Hematopoietic multipotent progenitor cell treated with erythropoietin and hydrocortisone succinate and interleukin-3 and kit ligand, for 6 days (in vitro differentiated cells): ENCODE data around the gene LMF2.

Source experiments
- DNase-seq: peaks from one replicate; pipeline ENCODE4 v3.0.0-alpha.2; 2015

LMF2 gene

DNA sequence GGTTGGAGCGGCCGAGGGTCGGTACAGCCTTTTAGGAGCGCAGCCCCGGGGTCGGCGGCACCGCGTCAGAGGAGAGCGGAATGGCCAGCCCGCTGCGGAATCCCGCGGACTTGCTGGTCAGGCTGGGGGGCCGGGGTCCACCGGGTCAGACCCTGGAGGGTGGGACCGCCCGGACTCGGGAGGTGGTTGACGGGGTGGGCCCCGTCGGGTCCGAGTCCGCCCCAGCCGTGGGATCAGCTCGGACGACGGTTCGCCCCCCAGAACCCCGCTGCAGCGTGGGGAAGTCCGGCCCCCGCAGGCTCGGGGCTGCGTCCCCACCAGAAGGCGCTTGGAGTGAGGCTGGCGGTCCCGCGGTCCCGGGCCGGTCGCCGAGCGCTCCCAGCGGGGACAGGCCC, 26.5 kb downstream of the LMF2 start:
- no peak for DNase-seq

DNA sequence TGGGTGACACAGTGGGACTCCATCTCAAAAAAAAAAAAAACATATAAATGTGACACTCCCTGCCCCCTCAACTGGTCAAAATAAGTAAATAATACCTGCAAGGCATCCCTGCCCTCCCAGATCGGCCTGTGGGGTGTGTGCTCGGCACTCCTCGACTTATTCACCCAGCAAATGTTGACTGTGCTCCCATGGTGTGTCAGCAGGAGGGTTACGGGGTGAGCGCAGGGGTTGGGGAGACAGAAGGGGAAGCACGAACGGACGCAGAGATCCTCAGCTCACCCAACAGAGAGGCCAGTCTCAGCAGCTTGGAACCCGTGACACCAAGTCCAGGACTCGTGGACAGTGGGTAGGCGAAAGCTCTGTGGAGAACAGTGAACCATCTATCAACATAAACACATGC, 27.8 kb downstream of the LMF2 start:
- DNase-seq = no peak

DNA sequence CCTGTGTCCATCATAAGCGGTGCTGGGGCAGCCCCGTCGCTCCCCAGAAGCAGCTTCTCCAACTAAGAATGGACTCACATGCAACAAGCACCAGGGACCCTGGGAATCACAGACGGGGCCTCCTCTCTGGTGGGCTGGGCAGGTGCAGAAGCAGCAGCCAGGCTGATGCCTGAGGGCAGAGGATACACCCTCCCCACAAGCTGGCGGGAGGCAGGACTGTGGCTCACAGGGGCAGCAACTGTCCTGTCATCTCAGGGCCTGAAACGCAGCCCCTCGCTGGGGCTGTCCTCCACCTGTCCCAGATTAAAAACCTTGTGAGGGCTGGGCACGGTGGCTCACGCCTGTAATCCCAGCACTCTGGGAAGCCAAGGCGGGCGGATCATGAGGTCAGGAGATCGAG, 29.6 kb downstream of the LMF2 start:
- DNase-seq = no peak

DNA sequence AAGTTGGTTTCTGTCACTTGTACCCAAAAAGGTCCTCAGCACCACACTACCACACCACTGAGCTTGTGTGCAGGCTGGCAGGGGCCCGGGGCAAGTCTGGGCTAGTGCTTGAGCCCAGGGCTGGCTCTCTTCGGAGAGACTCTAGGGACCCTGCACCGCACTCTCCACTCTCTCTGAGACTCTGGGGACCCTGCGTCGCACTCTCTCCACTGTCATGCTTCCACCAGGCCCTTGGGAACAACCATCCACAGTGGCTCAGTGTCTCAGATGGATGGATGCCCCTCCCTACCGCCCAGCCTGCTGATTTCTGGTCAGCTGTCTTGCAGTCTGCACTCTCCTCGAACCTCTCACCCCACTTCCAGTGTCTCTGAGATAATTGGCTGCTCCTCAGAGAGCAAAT, 30.6 kb downstream of the LMF2 start:
- no peak for DNase-seq

DNA sequence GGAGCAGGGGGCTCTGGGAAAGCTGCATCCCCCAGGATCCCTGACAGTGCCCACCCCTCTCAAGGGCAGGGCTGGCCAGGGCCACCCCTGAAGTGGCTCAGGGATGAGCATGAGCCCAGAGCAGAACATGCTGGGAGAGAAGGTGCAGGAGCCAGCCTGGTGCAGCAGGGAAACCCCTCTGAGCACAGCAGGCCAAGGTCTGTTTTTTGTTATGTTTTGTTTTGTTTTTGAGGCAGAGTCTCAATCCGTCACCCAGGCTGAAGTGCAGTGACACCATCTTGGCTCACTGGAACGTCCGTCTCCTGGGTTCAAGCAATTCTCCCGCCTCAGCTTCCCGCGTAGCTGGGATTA, 31.9 kb downstream of the LMF2 start:
- DNase-seq = no peak

DNA sequence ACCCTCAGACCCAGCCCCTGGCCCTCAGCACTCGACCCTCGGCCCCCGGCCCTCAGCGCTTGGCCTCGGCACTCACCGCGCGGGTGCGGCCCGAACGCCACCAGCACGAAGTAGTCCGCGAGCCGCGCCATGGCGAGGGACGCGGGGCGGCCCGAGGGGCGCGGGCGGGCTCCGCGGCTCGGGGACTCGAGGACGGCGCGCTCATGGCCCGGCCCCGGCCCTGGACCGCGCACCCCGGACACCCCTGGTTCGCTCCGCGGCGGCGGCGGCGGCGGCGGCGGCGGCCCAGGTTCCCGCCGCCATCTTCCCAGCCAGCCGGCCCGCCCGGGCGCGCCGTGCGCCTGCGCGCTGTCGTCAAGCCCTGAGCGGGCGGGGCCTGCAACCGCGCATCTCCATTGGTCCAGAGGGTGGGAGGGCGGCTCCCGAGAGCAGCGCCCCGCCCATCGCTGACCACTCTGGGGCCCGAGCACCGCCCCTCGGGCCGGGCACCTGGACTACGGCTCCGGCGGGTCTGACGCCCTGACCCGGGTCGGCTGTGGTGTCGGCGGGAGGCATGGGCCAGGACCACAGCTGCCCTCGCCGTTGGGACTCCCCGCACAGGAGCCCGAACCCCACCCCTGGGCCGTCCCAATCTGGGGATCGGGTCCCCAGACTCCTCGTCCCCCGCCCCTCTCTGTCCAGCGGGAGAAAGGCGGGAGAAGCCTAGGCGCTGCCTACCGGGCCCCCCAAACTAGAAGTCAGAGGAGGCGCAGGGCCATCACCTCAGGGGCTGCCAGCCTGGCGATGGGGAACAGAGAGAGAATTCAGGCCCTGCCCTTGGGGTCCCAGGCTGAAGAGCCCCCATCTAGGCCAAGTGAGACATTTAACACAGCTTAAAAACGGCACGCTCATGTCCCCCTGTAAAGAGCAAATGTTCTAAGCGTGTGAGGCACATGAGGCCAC, 32.5 kb downstream of the LMF2 start, which contains the start of gene SBF1:
TSS of gene SBF1 (minus strand) at position 326 of the 942 bp plus-strand sequence. CDS start at position 131, 195 bp downstream.
- peak; percentile 92 for DNase-seq

DNA sequence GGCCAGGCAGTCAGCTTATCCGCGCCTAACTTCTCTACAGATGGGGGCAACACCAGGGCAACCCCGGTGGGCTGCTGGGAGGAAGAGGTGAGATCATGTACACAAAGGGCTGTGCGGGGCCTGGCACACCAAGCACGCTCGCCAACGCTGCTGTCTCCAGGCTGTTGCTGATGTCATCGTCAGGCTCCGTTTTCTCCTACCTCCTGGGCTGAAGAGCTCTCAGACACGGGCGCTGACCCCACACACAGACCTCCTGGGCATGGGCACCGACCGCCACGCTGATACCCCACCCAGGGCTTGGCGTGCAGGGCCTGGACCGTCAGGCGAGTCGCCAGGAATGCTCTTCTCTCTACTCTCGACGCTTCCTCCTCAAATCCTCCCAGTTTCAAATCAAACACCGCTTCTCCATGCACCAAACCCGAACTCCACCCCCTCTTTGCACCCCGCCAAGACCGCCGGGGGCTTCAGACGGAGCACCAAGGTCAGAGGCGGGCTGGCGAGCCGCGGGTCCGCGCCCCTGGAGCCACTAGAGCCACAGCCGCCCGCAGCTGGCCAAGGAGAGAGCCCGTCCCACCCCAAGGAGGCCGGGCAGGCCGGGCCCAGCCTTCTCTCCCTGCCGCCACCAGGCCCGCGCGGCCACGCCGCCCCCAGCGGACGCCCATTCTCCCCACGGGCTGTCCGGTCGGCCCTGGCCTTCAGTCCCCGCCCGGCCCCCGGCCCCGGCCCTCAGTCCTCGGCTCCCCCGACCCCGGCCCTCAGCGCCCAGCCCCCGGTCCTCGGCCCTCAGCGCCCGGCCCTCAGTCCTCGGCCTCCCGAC, 33.4 kb downstream of the LMF2 start:
- peak; percentile 47 for DNase-seq

DNA sequence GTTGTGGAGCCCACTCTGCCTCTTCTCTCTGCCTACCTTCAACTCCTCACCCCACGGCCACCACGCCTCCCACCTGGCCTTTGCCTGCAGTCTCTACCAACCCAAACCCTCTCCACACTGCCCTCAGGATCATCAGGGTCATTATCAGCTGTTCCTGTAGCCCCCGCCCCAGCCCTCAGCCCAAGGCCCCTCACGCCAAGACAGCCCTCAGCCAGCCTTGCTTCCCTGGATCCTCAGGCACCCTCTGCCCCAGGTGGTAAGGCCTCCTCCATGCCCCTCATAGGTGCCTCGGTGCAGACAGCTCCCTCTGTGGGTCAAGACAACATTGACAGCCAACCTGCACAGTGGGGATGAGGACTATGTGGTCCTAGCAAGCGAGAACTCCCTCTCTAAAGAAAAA, 34.4 kb downstream of the LMF2 start:
- DNase-seq = peak; percentile 66

DNA sequence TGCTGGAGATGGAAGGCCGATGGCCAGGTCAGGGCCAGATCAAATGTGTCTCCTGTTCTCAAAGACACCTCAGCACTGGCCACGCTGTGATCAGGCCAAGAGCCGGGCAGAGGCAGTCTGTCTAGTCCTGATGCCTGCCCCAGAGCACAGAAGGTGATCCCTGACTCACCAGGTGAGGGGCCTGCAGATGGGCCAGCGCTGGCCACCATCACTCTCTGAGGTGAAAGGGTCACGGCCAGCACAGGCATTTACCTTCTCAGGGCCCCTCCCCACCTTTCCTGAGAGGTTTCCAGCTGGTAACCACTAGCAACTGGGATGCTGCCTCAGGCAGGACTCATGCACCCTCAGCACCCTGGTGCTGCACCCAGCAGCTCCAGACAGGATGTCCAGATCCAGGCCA, 35.5 kb downstream of the LMF2 start:
- no peak for DNase-seq

DNA sequence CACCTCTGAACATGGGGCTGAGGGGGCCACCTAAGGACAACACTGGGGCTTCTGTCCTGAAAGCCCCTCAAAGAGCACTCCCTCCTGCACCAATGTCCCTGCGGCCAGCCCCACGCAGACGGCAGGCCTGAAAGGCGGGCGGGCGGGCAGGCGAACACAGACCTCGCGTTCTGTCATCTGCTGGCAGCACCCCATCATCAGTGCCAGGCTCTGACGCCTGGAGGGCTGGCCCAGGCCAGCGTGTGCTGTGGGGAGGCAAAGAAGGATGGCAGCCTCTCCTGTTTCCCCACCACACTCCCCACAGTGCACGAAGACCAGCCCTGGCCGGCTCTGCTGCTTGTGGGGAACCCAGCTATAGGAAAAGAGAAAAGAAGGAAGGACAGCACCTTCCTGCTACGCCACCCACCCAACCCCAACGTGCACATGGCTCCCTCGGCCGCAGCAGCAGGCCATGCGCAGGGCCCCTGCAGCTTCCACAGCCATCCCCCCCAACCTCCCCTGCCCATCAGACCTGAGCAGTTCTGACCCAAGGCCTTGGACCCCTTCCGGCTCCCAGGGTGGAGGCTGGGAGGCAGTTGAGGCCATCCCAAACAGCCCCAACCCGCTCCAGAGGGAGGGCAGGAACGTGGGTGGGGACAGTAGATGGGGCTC, 36.2 kb downstream of the LMF2 start:
- DNase-seq = no peak

DNA sequence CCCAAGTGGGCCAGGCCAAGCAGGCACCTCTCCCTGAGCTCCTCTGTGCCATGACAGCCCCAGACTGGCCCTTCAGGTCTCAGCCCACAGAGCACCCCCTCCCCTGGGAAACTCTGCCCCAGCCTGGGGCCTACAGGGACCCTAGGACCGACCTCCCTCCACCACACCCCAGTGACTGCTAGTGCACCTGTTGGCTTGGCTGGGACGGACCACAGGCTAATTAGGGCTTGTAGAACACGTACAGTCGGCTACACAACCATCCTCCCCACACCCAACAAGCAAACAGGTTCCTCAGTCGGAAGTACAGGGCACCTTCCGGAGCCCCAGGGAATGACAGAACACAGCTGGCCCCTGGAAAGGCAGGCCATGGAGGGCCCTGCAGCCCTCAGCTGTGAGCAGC, 37.0 kb downstream of the LMF2 start:
- no peak for DNase-seq

DNA sequence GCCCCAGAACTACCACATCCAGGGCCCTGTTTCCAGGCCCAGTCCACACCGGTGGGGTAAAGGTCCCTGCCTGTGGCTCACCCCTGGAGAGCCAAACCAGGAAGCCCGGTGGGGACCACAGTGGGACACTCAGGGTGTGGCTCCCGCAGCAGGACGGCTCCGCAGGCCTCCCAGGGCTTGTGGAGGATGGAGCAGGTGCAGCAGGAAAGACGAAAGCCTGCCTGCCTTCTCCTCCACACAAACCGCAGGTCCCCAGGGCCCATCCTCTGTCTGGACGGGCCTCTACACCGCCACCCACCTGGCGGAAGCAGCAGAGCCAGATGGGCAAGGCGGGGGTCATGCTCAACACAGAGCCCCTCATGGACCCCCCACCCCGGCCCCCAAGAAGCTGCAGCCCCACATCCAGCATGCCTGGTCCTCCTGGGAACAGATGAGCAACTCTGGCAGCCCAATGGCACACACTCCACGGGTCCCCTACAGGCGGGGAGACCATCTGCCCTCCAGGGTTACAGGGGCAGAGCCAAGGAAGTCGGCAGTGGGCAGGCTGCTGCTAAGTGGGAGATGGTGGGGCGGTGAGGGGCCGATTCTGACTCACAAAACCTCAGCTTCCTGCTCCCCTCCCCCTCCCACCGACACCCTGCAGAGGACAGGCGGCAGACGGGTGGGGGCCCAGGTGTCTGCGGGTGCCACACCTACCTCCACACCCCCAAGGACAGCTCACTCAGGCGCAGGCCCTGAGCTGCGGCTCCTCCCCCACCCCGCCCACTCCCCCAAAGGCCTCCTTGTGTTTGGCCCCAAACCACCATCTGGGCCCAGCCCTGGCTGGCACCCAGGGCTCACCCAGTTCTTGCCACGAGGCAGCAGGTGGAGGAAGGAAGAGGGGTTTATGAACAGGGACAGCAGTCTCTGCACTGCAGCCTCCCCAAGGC, 37.9 kb downstream of the LMF2 start:
- DNase-seq = peak; percentile 90

DNA sequence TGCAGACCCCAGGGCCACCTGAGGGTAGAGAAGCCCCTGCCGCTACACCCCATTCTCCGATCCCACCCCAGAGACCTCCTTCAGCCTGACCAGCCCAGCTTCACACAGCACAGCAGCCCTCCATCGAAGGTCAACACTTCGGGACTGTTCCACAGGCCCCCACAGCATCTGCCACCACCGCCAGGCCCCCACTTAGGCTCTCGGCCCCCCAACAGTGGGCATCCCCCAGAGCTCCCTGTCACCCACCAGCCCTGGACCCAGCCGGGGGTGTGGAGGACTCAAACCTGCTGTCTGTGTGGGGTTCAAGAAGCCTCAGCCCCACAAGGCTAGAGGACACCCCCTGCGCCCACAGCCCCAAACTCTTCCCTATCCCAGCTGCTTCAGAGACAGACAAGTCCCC, 38.9 kb downstream of the LMF2 start:
- no peak for DNase-seq

DNA sequence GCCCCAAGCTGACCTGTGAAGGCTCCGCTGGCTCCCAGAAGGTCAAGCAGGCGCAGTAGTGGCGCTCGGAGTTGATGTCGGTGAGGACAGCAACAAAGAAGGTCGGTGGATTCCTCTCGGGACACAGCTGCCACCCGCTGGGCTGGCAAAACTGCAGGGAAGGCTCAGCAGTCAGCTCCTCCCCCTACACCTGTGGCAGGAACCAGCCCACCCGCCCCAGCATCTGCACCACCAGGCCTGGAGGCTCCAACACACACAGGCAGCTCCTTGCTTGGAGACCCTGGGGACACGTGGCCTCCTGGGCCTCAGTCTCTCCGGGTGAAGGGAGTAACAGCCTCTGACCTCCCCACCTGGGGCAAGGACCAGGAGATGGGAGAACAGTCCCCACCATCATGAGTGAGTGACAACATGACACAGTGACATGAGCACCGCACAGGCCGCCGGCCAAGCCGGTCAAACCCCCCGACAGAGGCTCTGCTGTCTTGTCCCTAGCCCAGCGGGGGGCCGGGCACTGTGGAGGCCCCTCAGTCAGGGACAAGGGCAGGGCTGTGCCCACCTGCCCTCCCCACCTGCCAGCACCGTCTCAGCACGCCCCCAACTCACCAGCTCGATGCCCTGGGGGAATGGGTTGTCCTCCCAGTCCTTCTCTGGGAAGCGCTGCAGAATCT, 39.6 kb downstream of the LMF2 start:
- no peak for DNase-seq

DNA sequence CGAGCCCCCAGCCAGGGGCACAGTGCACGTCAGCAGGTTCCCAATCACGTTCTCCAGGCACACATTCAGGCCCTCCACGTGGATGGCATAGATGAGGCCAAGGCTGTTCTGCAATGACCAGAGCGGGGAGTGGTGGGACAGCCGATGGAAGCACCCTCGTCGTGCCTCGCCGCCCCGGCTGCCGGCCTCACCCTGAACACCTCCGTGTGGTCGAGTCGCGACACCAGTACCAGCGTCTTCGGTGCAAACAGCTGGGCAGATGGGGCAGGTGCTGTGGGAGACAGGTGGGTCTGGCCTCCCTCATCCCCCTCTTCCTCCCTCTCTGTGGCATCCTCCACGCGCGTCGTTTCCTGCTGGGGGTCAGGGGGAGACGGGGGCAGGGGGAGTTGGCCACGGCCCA, 40.2 kb downstream of the LMF2 start:
- no peak for DNase-seq

DNA sequence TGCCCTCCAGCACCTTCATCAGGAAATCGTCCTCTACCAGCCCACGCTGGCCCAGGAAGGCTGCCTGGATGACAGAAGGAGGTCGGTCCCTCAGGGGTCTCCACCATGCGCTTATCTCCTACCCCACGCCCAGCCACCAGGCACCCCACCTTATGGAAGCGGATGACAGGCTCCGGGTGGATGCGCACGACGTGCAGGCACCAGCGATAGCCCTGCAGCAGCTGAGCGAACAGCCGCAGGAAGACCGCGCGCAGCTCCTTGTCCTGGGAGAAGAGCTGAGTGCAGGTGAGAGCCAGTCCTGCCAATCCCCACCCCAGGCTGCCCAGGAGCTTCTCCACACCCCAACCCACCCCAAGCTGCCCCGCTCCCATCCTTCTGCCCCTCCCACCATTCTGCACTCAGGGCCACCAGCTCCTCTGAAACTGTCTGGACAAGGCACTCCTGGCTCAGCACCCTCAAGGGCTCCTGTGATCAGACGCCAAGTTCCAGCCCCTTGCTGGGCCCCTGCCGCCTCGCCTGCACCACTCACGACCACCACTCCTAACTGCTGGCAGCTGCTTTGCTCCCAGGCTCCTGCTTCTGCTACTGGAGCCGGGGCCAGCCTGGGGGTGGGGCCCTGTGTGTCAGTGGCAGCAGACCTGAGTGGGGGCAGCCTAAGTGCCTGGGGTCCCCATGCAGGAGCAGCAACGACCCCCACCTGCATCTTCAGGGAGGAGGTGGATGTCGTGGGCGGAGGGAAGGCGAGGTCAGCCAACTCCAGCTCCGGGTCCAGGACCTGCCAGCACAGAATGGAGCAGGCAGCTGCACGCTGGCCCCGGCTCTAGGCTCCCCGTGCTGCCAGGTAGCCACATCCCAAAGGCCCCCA, 42.2 kb downstream of the LMF2 start:
- DNase-seq = no peak

DNA sequence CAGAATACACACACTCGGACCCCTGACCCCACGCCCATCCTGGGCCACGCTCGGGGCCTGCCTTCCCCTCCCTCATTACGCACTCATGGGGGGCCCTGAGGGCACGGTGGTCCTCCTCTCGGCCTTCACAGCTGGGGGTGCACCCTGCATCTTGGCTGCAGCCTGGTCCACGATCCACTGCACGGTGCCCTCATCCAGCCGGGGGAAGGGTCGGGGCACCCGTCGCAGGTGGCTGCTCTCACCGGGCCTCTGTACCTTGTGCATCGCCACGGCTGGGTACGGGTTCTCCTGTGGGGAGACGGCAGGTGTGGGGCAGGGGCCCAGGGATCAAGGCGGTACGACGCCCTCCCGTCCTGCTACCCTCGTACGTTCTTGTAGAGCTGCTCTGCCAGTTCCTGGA, 43.1 kb downstream of the LMF2 start:
- DNase-seq = no peak

DNA sequence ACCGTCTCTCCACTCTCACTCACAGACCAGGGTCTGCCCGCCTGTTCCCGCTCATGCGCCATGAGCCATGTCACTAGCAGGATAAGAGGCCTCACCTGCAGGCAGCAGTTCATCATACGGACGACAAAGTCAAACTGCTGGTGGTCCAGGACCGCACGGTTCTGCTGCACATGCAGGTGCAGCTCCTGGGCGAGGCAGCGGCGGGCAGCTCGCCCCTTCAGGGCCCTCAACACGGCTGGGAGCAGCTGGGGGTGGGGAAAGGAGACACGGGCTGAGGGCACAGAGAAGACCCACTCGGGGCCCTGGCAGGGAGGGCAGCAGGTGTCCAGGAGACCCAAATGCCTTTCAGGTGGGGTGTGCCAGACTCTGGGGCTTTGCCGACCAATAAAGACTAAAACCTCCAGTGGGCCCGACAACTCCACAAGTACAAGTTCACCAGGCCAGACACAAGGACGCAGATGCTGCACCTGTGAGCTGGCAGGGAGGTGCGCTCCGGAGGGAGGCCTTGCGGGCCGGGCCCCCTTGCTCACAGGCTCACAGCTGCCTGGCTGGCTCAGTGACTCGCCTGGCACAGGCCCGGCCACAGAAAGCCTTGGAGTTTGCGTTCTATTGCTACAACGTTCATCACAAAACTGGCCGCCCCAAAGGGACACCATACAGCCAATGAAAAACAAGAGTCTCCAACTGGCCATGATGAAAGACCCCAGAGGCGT, 44.2 kb downstream of the LMF2 start:
- no peak for DNase-seq

DNA sequence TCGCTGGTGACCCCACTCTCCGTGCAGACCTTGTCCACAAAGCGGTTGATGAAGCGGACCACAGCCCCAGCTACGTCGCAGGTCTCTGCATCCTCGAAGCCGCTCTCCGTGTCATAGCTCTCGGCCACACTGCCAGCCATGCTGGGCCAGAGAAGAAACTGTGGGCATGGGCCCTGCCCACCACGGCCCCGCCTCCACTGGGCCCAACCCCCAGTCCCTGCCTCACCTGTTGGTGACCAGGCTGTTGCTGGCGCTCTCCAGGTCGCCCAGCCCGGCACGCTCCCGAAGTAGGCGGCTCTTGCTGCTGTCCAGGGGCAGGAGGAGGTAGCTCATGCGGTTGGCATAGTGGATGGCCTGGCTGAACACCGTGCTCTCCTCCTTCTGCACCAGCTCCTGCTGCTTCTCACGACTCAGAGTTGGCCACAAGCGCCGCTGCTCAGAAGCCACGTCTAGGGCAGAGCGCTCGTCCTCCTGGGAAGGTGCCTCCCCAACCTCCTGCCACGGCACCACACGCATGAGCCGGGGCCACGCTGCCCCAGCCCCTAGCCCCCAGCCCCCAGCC, 45.4 kb downstream of the LMF2 start:
- DNase-seq = no peak

DNA sequence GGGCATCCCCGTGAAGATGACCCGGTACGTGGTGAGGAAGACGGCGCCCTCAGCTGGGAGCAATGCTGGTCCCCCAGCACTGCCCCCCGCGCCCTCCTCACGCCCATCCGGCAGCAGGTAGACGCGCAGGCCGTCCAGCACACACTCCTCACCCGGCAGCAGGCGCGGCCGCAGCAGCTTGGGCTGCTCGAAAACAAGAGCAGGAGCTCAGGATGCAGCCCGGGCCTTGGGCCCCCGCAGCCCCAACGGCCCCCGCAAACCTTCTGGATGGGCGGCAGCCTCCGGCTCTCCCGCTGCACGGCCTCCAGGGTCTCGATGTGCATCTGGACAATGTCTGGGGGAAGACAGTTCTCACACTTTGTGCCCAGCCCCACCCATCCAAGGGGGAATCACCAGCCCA, 46.0 kb downstream of the LMF2 start:
- DNase-seq = no peak
